Measurements from ENCODE around the gene MAP3K20. TPM values are rescaled to one million over a fixed set of nuclear protein-coding genes. Genes with fewer than 3 reads are reported as not detected.
"Not testable (repeated sequence)": the region's sequence is repeated elsewhere in the genome, so short reads cannot be mapped to it uniquely, and the experiment has no call there.

The MAP3K20 gene
- total RNA-seq, 3 donors from 2014 or later = 34.8 to 67.0 (median 42.9) TPM

DNA sequence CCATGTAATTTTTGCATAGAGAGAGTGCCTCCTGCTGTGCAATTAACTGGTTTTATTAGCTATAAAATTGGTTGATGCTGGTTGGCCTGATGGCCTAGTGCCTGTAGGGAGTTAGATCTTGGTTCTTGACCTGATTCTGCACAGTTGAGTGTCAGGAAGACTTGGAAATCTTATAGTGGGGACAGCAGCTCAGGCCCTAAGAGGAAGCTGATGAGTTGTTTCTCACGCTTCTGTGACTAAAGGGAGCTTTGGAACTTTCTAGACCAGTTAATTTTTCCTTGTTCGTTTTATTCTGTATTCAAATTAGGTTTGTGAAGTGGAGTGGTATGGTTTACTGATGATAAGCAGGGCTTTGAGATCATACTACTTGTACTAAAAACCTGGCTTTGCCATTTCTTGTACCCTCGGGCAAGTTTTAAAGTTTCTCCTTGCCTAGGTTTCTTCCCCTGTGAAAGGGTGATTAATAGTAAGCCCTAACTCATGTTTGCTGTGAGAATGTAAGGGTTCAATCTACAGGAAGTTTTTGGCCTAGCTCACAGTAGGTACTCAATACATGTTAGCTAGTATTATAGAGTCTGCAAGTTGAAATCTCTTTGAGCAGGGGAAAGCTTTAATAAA is 82.1 kb downstream of the MAP3K20 start:
- Histone ChIP-seq H3K27me3 (no peaks in the 10 kb centered on the region), H3K36me3 (no peaks in the 10 kb centered on the region), H3K27ac (no peak overlapping the region), H3K4me1 (no peaks in the 10 kb centered on the region), H3K9me3 (no peaks in the 10 kb centered on the region), H3K4me3 (no peak overlapping the region)
- DNase-seq (ENCODE audit: low spot score in 2 of 2) = no peak
- no peak for TF ChIP-seq POLR2AphosphoS5 (IDR thresholded peaks at IDR 0.05)
- no peak for TF ChIP-seq POLR2A (IDR thresholded peaks at IDR 0.05)
- intact Hi-C loops (cut with DNase I; ENCODE audit: low total_unique reads) = no loop called here

DNA sequence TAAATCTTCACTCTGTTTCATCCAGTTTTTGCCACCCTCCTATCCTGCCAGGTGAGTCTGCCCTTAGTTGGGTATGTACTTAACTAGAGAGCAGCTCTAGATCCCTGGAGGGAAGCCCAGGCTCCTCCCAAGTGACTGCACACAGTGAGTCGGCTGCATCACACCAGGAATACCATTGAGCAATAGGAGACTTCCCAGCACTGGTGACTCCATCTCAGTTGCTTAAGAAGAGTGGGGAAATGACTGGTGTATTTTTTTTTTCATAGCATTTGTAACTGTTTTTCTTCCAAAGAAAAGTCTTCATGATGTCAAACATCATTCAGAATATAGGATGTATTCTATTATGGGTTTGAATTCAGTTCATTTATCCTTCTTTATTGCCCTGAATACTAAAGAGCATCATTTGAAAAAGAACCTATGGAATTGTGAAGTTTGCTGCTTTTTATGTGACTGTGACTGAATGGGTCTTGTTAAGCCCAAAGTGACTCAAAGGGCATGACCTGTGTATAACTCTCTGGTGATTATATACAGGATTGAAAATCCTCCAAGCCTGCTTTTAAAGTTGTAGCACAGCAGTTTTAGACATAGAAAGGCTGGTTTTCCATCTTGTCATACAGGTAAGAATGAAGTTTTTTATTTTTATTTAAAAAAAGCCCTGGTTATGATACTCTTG is 84.3 kb downstream of the MAP3K20 start:
- peak; percentile 57 to 88 for DNase-seq (ENCODE audit: low spot score in 2 of 2)
- TF ChIP-seq, protein P1, sequence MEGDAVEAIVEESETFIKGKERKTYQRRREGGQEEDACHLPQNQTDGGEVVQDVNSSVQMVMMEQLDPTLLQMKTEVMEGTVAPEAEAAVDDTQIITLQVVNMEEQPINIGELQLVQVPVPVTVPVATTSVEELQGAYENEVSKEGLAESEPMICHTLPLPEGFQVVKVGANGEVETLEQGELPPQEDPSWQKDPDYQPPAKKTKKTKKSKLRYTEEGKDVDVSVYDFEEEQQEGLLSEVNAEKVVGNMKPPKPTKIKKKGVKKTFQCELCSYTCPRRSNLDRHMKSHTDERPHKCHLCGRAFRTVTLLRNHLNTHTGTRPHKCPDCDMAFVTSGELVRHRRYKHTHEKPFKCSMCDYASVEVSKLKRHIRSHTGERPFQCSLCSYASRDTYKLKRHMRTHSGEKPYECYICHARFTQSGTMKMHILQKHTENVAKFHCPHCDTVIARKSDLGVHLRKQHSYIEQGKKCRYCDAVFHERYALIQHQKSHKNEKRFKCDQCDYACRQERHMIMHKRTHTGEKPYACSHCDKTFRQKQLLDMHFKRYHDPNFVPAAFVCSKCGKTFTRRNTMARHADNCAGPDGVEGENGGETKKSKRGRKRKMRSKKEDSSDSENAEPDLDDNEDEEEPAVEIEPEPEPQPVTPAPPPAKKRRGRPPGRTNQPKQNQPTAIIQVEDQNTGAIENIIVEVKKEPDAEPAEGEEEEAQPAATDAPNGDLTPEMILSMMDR (IDR thresholded peaks at IDR 0.05) = no peak
- peak; percentile 67 to 99 (median 96) for TF ChIP-seq POLR2AphosphoS5 (IDR thresholded peaks at IDR 0.05)
- H3K9me3 ChIP-seq = no peaks in the 10 kb centered on the region
- H3K36me3 ChIP-seq = no peaks in the 10 kb centered on the region
- intact Hi-C loops (cut with DNase I; ENCODE audit: low total_unique reads) = no loop called here
- no peaks in the 10 kb centered on the region for H3K27me3 ChIP-seq
- H3K4me1 ChIP-seq = no peaks in the 10 kb centered on the region
- H3K27ac ChIP-seq = peak overlapping the region; percentile 16 to 77
- H3K4me3 ChIP-seq = no peak overlapping the region

DNA sequence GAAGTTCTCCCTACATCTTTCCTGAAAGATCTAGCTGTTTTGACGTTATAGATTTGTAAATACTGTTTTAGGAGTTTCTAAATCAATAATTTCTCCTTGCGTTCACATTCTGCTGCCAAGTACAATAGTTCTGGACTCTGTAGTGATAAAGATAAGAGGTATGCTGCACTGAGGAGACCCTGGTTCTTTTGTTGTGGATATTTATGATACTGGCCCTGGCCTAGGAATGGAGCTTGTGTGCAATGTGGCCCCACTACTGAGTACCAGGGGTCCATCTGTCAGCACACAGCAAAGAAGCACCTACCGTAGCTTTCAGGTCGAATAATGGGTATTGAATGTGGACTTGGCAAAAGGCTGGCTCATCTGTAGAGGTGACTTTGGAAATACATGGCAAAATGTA is 85.0 kb downstream of the MAP3K20 start:
- H3K27me3 ChIP-seq = no peaks in the 10 kb centered on the region
- H3K4me3 ChIP-seq = no peak overlapping the region
- DNase-seq (ENCODE audit: low spot score in 2 of 2) = no peak
- intact Hi-C loops (cut with DNase I; ENCODE audit: low total_unique reads) = no loop called here
- no peaks in the 10 kb centered on the region for H3K4me1 ChIP-seq
- peak overlapping the region in 1 of 2 donors; percentile 62 for H3K27ac ChIP-seq
- H3K9me3 ChIP-seq = no peaks in the 10 kb centered on the region
- no peaks in the 10 kb centered on the region for H3K36me3 ChIP-seq
- TF ChIP-seq POLR2A (IDR thresholded peaks at IDR 0.05) = no peak
- TF ChIP-seq POLR2AphosphoS5 (IDR thresholded peaks at IDR 0.05) = no peak
- TF ChIP-seq, protein P1 (IDR thresholded peaks at IDR 0.05) = no peak

- H3K4me3 ChIP-seq = no peak overlapping the region
- no peaks in the 10 kb centered on the region for H3K27me3 ChIP-seq
- no peak for DNase-seq (ENCODE audit: low spot score in 2 of 2)
- peak overlapping the region in 1 of 2 donors; percentile 62 for H3K27ac ChIP-seq
- H3K9me3 ChIP-seq = no peaks in the 10 kb centered on the region
- intact Hi-C loops (cut with DNase I; ENCODE audit: low total_unique reads) = no loop called here
- no peaks in the 10 kb centered on the region for H3K4me1 ChIP-seq
- TF ChIP-seq POLR2A (IDR thresholded peaks at IDR 0.05) (no peak), POLR2AphosphoS5 (IDR thresholded peaks at IDR 0.05) (no peak)
- TF ChIP-seq, protein P1 (IDR thresholded peaks at IDR 0.05) = no peak
- H3K36me3 ChIP-seq = no peaks in the 10 kb centered on the region
Observed at GRCh38 chr2:173161040-173161439, 85.4 kb downstream of the MAP3K20 start.

DNA sequence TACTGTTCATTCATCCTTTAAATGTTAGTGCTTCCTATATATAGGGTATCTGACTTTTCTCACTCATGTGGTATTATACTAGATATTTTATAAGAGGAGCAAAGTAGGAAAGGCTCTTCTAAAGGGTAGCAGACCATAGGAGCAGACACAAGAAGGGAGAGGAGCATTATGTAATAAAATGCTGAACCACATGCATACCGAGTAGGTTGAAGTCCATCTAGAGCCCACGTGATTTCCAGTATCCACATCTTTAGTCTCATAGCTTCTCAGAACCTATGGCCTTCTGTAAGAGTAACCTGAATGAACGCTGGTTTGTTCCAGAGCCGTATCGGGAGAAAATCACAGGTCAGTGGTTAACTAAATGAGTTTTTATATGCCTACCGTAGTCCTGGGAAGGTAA is 85.9 kb downstream of the MAP3K20 start:
- intact Hi-C loops (cut with DNase I; ENCODE audit: low total_unique reads) = no loop called here
- Histone ChIP-seq H3K4me1 (no peaks in the 10 kb centered on the region), H3K36me3 (no peaks in the 10 kb centered on the region), H3K27me3 (no peaks in the 10 kb centered on the region), H3K4me3 (no peak overlapping the region), H3K9me3 (no peaks in the 10 kb centered on the region), H3K27ac (peak overlapping the region in 1 of 2 donors; percentile 62)
- DNase-seq (ENCODE audit: low spot score in 2 of 2) = no peak
- no peak for TF ChIP-seq POLR2A (IDR thresholded peaks at IDR 0.05)
- TF ChIP-seq, protein P1 (IDR thresholded peaks at IDR 0.05) = no peak
- no peak for TF ChIP-seq POLR2AphosphoS5 (IDR thresholded peaks at IDR 0.05)

- H3K36me3 ChIP-seq; H3K9me3 ChIP-seq; H3K27me3 ChIP-seq; H3K4me3 ChIP-seq; H3K27ac ChIP-seq; intact Hi-C loops (cut with DNase I; ENCODE audit: low total_unique reads); DNase-seq (ENCODE audit: low spot score in 2 of 2); H3K4me1 ChIP-seq: not testable (repeated sequence)
Observed at GRCh38 chr2:173163357-173163756, 87.7 kb downstream of the MAP3K20 start.
